Measurements from ENCODE around the gene XPO5. TPM values are rescaled to one million over a fixed set of nuclear protein-coding genes. Genes with fewer than 3 reads are reported as not detected.
A peak's percentile ranks its signal among the peaks of the same experiment; 100 is the strongest.

The XPO5 gene
- total and polyA plus RNA-seq, 10 donors = 7.1 to 33.1 (median 23.3) TPM

GRCh38 chr6:43497129-43497396 lies 78.8 kb downstream of the XPO5 start:
- TF ChIP-seq POLR2AphosphoS5 (IDR thresholded peaks at IDR 0.05) = no peak
- TF ChIP-seq CTCF (IDR thresholded peaks at IDR 0.05 in 8 of 11, conservative IDR thresholded peaks at IDR 0.05 in 3 of 11) = no peak
- no peak for TF ChIP-seq POLR2A (IDR thresholded peaks at IDR 0.05)
- intact Hi-C loops (cut with DNase I; ENCODE audit: low total_unique reads) = no loop called here
- peaks cover 0 to 30% (median 16%) of the 10 kb centered on the region in 6 donors for H3K4me1 ChIP-seq
- no peak for DNase-seq
- no peaks in the 10 kb centered on the region for H3K9me3 ChIP-seq
- no peak overlapping the region for H3K4me3 ChIP-seq
- H3K36me3 ChIP-seq = peaks cover 0 to 72% (median 38%) of the 10 kb centered on the region in 6 donors
- no peaks in the 10 kb centered on the region for H3K27me3 ChIP-seq (replicated peaks in 1 of 7)
- no peak overlapping the region for H3K27ac ChIP-seq
- WGBS, 5 donors = 90 to 94% (median 92%) methylated on average over 6 of the region's 6 CpGs

- no peak overlapping the region for H3K4me3 ChIP-seq
- H3K27me3 ChIP-seq (replicated peaks in 1 of 7) = no peaks in the 10 kb centered on the region
- peaks cover 0 to 67% (median 36%) of the 10 kb centered on the region in 6 donors for H3K36me3 ChIP-seq
- TF ChIP-seq CTCF (IDR thresholded peaks at IDR 0.05 in 8 of 11, conservative IDR thresholded peaks at IDR 0.05 in 3 of 11) (peak in 6 of 11 experiments; percentile 9 to 42 (median 28)), POLR2AphosphoS5 (IDR thresholded peaks at IDR 0.05) (no peak)
- H3K27ac ChIP-seq = no peak overlapping the region
- peaks cover 0 to 30% (median 18%) of the 10 kb centered on the region in 6 donors for H3K4me1 ChIP-seq
- WGBS, 5 donors = 74 to 91% (median 82%) methylated on average over 14 to 18 of the region's 18 CpGs
- no peak for DNase-seq
- H3K9me3 ChIP-seq = no peaks in the 10 kb centered on the region
- intact Hi-C loops (cut with DNase I; ENCODE audit: low total_unique reads) = no loop called here
These were observed 79.3 kb downstream of the XPO5 start for GRCh38 chr6:43496370-43497128.

GRCh38 chr6:43495409-43495941 lies 80.4 kb downstream of the XPO5 start:
- no peaks in the 10 kb centered on the region for H3K9me3 ChIP-seq
- no peak for DNase-seq
- no peaks in the 10 kb centered on the region for H3K27me3 ChIP-seq (replicated peaks in 1 of 7)
- intact Hi-C loops (cut with DNase I; ENCODE audit: low total_unique reads) = no loop called here
- H3K36me3 ChIP-seq = peaks cover 0 to 56% (median 28%) of the 10 kb centered on the region in 6 donors
- WGBS, 5 donors = 64 to 78% (median 71%) methylated on average over 2 to 4 of the region's 4 CpGs
- peak in 4 of 11 experiments; percentile 6 to 19 (median 10) for TF ChIP-seq CTCF (IDR thresholded peaks at IDR 0.05 in 8 of 11, conservative IDR thresholded peaks at IDR 0.05 in 3 of 11)
- no peak for TF ChIP-seq POLR2A (IDR thresholded peaks at IDR 0.05)
- H3K27ac ChIP-seq = peak overlapping the region in 2 of 8 donors; percentile 8 to 9
- H3K4me1 ChIP-seq = peaks cover 0 to 30% (median 18%) of the 10 kb centered on the region in 6 donors
- no peak overlapping the region for H3K4me3 ChIP-seq

- Histone ChIP-seq H3K36me3 (peaks cover 0 to 49% (median 21%) of the 10 kb centered on the region in 6 donors), H3K4me3 (no peak overlapping the region), H3K9me3 (no peaks in the 10 kb centered on the region), H3K4me1 (peaks cover 0 to 28% (median 17%) of the 10 kb centered on the region in 6 donors), H3K27me3 (replicated peaks in 1 of 7) (no peaks in the 10 kb centered on the region), H3K27ac (peak overlapping the region in 2 of 8 donors; percentile 8 to 9)
- TF ChIP-seq POLR2AphosphoS5 (IDR thresholded peaks at IDR 0.05) = no peak
- no peak for TF ChIP-seq POLR2A (IDR thresholded peaks at IDR 0.05)
- no peak for TF ChIP-seq CTCF (IDR thresholded peaks at IDR 0.05 in 8 of 11, conservative IDR thresholded peaks at IDR 0.05 in 3 of 11)
- no peak for DNase-seq
- intact Hi-C loops (cut with DNase I; ENCODE audit: low total_unique reads) = no loop called here
- 93 to 100% (median 96%) methylated on average over 4 of the region's 4 CpGs for WGBS, 5 donors
These were observed 81.1 kb downstream of the XPO5 start for GRCh38 chr6:43494766-43495165.
